Panc1 (cell line): ENCODE results near the gene SPPL2C. TPM values are rescaled to one million over a fixed set of nuclear protein-coding genes. Genes with fewer than 3 reads are reported as not detected.

Experiments used
- ATAC-seq: fragments of 200-7000 bp; cut with Tn5 transposase; 2 replicates; pipeline ENCODE4 v1.9.1; 2020; ENCODE audit warnings: mild to moderate bottlenecking, moderate library complexity
- BruUV-seq: library from RNA; stranded (reverse); fragments of 400-500 nt; replicated peaks from 2 replicates; lab custom pipeline; 2021; lab: Mats Ljungman, UMichigan
- CTCF ChIA-PET: fragments of 300-600 bp; sonication (Branson Sonifier 250); formaldehyde crosslinking; loops from one replicate; lab custom pipeline; 2022; ENCODE audit warnings: antibody characterized with exemption; lab: Charles Lee
- POLR2A ChIA-PET: fragments of 300-600 bp; sonication (Branson Sonifier 250); formaldehyde crosslinking; loops from one replicate; lab custom pipeline; 2022; ENCODE audit warnings: antibody characterized with exemption; lab: Charles Lee
- DNase-seq: peaks from one replicate; pipeline ENCODE4 v3.0.0-alpha.2; 2010; ENCODE audit warnings: low read depth, low spot score
- H3K27ac ChIP-seq: 2 replicates; pipeline ENCODE4 v1.5.1; 2011; ENCODE audit warnings: mild to moderate bottlenecking, low read length, inconsistent platforms
- H3K27me3 ChIP-seq: fragments of 200-500 bp; sonication (Bioruptor generic); 2 replicates; pipeline ENCODE4 v1.6.0; 2014; ENCODE audit warnings: low read length, inconsistent platforms; ENCODE audit not compliant: control insufficient read depth, insufficient read depth
- H3K36me3 ChIP-seq: fragments of 200-500 bp; sonication (Bioruptor generic); 2 replicates; pipeline ENCODE4 v1.5.1; 2014; ENCODE audit warnings: inconsistent platforms, mild to moderate bottlenecking, low read length, moderate library complexity; ENCODE audit not compliant: control insufficient read depth, insufficient read depth
- H3K4me1 ChIP-seq: 2 replicates; pipeline ENCODE4 v1.5.1; 2011; ENCODE audit warnings: inconsistent platforms, mild to moderate bottlenecking, low read length, moderate library complexity; ENCODE audit not compliant: control insufficient read depth, insufficient read depth
- H3K4me3 ChIP-seq, 2 experiments: 2 replicates each; pipeline ENCODE4 v1.5.1; 2011 to 2012; ENCODE audit warnings: low read depth in 2 of 2, low read length in 2 of 2, mild to moderate bottlenecking in 2 of 2, inconsistent platforms in 1 of 2, moderate library complexity in 1 of 2
- H3K9me3 ChIP-seq: fragments of 200-500 bp; sonication (Bioruptor generic); 2 replicates; pipeline ENCODE4 v1.5.1; 2014; ENCODE audit warnings: low read depth, mild to moderate bottlenecking, inconsistent platforms, low read length, moderate library complexity; ENCODE audit not compliant: control insufficient read depth, insufficient read depth
- CTCF ChIP-seq: fragments of 450-650 bp; IDR thresholded peaks from 2 replicates; pipeline ENCODE4 v1.5.1; 2017; ENCODE audit warnings: mild to moderate bottlenecking
- POLR2AphosphoS5 ChIP-seq: IDR thresholded peaks from 2 replicates; pipeline ENCODE4 v1.6.1; 2012; ENCODE audit warnings: mild to moderate bottlenecking, low read depth, low read length, moderate library complexity
- REST ChIP-seq, 2 experiments: IDR thresholded peaks; 2 replicates each; pipeline ENCODE4 v1.6.1; 2011 to 2012; ENCODE audit warnings: low read depth in 2 of 2, control low read depth in 1 of 2, low read length in 1 of 2, mild to moderate bottlenecking in 1 of 2, moderate library complexity in 1 of 2; ENCODE audit not compliant: insufficient read depth in 1 of 2
- SIN3A ChIP-seq: IDR thresholded peaks from 2 replicates; pipeline ENCODE4 v1.6.1; 2012; ENCODE audit warnings: low read depth, mild to moderate bottlenecking, low read length, moderate library complexity, borderline replicate concordance; ENCODE audit not compliant: insufficient read depth
- TCF7L2 ChIP-seq: IDR thresholded peaks from 2 replicates; pipeline ENCODE4 v1.6.1; 2011; ENCODE audit warnings: mild to moderate bottlenecking, low read depth, low read length, inconsistent platforms
- in situ Hi-C: cut with HindIII; loops from 2 replicates; pipeline ENCODE4 v1.10.0; 2016; ENCODE audit warnings: low sequenced_read_pairs, low pct_unique_long_range_greater_than_20kb
- intact Hi-C: fragments of 100-400 bp; cut with micrococcal nuclease; formaldehyde crosslinking; loops from one replicate; pipeline ENCODE4 v1.10.0; 2022; ENCODE audit not compliant: unreplicated experiment
- total RNA-seq: library from RNA; stranded (reverse); gene quantifications from one replicate; pipeline ENCODE4 v1.2.1, GENCODE V29; 2021; ENCODE audit not compliant: unreplicated experiment

SPPL2C gene
- total RNA-seq, 1 experiment from 2014 or later: not detected

- POLR2A ChIA-PET: no interaction called here
- in situ Hi-C loops: no loop called here
These were observed 5.3 kb downstream of the SPPL2C start for GRCh38 chr17:45850011-45850410.

GRCh38 chr17:45850468-45850867 lies 5.8 kb downstream of the SPPL2C start:
- no peak for DNase-seq
- intact Hi-C loops: no loop called here
- BruUV-seq: no TSS peak
- CTCF ChIA-PET: interaction anchor here (2.1 kb wide), 1 partner anchor 210 kb away, joined by 10 read pairs; no protein-coding TSS in a partner anchor
- H3K27me3 ChIP-seq: no peaks in the 10 kb centered on the region
- no peaks in the 10 kb centered on the region for H3K4me1 ChIP-seq
- POLR2A ChIA-PET: no interaction called here
- H3K9me3 ChIP-seq: no peaks in the 10 kb centered on the region
- TF ChIP-seq REST (IDR thresholded peaks at IDR 0.05; ENCODE audit: insufficient read depth in 1 of 2, low read depth in 2 of 2, low read length in 1 of 2) (no peak), TCF7L2 (no peak), POLR2AphosphoS5 (no peak), SIN3A (no peak), CTCF (no peak)
- no peak for ATAC-seq
- no peaks in the 10 kb centered on the region for H3K36me3 ChIP-seq
- in situ Hi-C loops: no loop called here
- no peak overlapping the region for H3K27ac ChIP-seq
- H3K4me3 ChIP-seq: no peak overlapping the region

More at GRCh38 chr17:45850011-45850410, 5.3 kb downstream of the SPPL2C start:
- no peaks in the 10 kb centered on the region for H3K9me3 ChIP-seq
- no peak overlapping the region for H3K27ac ChIP-seq
- no peak for DNase-seq
- no peak overlapping the region for H3K4me3 ChIP-seq
- TF ChIP-seq POLR2AphosphoS5: no peak
- no peak for TF ChIP-seq REST (IDR thresholded peaks at IDR 0.05; ENCODE audit: insufficient read depth in 1 of 2, low read depth in 2 of 2, low read length in 1 of 2)
- TF ChIP-seq CTCF: no peak
- TF ChIP-seq SIN3A: no peak
- TF ChIP-seq TCF7L2: no peak
- intact Hi-C loops: no loop called here
- ATAC-seq: no peak
- H3K36me3 ChIP-seq: no peaks in the 10 kb centered on the region
- no peaks in the 10 kb centered on the region for H3K27me3 ChIP-seq
- BruUV-seq: no TSS peak
- H3K4me1 ChIP-seq: no peaks in the 10 kb centered on the region
- CTCF ChIA-PET: no interaction called here
